ENCODE results near the gene SCN3B. TPM values are rescaled to one million over a fixed set of nuclear protein-coding genes. Genes with fewer than 3 reads are reported as not detected.

SCN3B gene, protein sequence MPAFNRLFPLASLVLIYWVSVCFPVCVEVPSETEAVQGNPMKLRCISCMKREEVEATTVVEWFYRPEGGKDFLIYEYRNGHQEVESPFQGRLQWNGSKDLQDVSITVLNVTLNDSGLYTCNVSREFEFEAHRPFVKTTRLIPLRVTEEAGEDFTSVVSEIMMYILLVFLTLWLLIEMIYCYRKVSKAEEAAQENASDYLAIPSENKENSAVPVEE
- total RNA-seq (2021) = 0.37 to 0.79 TPM (median 0.71 TPM) in 3 replicates
- percentile 19 among the genes with signal in this experiment for Bru-seq, nascent RNA
- long read RNA-seq, experiment 1, full-length matches to known transcripts = 1 of 2 reads
- long read RNA-seq, experiment 1, partial matches to known transcripts = 0 of 2 reads
- long read RNA-seq, experiment 1, other reads (novel, unspliced or antisense) = 1 of 2 reads
- long read RNA-seq, experiment 2 = 0 reads
- long read RNA-seq, experiment 3, partial matches to known transcripts = 1 of 1 reads
- long read RNA-seq, experiment 3, other reads (novel, unspliced or antisense) = 0 of 1 reads

DNA sequence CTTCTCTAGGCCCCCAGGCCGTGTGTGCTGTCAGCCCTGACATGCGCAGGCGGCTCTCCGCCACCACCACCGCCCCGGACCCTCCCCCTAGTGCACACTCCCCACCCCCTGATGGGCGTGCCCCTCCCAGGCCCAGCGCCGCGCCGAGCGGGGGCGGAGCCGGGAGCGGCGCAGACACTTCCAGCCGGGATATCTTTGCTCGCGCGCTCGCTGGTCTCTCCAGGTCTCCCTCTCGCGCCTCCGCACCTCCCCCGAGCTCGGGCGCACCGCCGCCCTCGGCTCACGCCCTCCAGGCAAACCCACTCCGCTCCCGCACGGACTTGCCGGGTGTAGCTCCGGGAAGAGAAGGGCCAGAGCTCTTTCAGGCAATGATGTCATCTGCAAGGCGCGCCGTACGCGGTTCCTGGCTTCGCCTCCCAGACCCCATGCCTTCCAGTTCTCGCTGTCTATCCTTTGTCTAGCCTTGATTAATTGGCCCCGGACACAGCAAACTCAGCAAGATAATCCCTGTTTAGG lies at the start of gene SCN3B:
Gene SCN3B, minus strand, starts transcription at position 59 of the 516 bp plus-strand sequence. CDS start 823 bp downstream, outside the sequence.
- Mint-ChIP-seq H3K4me1 (peaks cover 14% of the 10 kb centered on the region), H3K27ac (no peak within 1 kb of the TSS), H3K27me3 (ENCODE audit: low read depth) (peaks cover 49% of the 10 kb centered on the region), H3K9me3 (no peaks in the 10 kb centered on the region), H3K36me3 (no peaks in the 10 kb centered on the region), H3K4me3 (peak within 1 kb of the TSS; percentile 76)
- ATAC-seq (peak; percentile 87), DNase-seq (ENCODE audit: low spot score) (peak; percentile 79)
- TF ChIP-seq HMGXB4 (CRISPR knock-in tag; IDR thresholded peaks at IDR 0.05) = peak; percentile 51; the same call in 1 of the 2 replicates
- no peak for TF ChIP-seq MXD4 (CRISPR knock-in tag; IDR thresholded peaks at IDR 0.05; ENCODE audit: borderline replicate concordance)
- TF ChIP-seq, protein P1, sequence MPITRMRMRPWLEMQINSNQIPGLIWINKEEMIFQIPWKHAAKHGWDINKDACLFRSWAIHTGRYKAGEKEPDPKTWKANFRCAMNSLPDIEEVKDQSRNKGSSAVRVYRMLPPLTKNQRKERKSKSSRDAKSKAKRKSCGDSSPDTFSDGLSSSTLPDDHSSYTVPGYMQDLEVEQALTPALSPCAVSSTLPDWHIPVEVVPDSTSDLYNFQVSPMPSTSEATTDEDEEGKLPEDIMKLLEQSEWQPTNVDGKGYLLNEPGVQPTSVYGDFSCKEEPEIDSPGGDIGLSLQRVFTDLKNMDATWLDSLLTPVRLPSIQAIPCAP (CRISPR knock-in tag; IDR thresholded peaks at IDR 0.05) = no peak
- no peak for TF ChIP-seq SMAD4 (CRISPR knock-in tag; IDR thresholded peaks at IDR 0.05)
- peak; percentile 71; the same call in 1 of the 2 replicates for TF ChIP-seq E2F5 (CRISPR knock-in tag; IDR thresholded peaks at IDR 0.05)
- 0 out of 2 replicates have a peak, but pooled peaks have one; percentile 49 for TF ChIP-seq MYBL2 (CRISPR knock-in tag; IDR thresholded peaks at IDR 0.05)
- no peak for TF ChIP-seq ZNF219 (CRISPR knock-in tag; IDR thresholded peaks at IDR 0.05; ENCODE audit: borderline replicate concordance)
- no peak for TF ChIP-seq ZNF281 (CRISPR knock-in tag; IDR thresholded peaks at IDR 0.05)
- TF ChIP-seq FOXJ3 (CRISPR knock-in tag; IDR thresholded peaks at IDR 0.05; ENCODE audit: borderline replicate concordance) = no peak
- 0 out of 2 replicates have a peak, but pooled peaks have one; percentile 27 for TF ChIP-seq JUN (CRISPR knock-in tag; IDR thresholded peaks at IDR 0.05)
- TF ChIP-seq SP1 (CRISPR knock-in tag; conservative IDR thresholded peaks at IDR 0.05) = peak; percentile 82
- TF ChIP-seq, protein P2, sequence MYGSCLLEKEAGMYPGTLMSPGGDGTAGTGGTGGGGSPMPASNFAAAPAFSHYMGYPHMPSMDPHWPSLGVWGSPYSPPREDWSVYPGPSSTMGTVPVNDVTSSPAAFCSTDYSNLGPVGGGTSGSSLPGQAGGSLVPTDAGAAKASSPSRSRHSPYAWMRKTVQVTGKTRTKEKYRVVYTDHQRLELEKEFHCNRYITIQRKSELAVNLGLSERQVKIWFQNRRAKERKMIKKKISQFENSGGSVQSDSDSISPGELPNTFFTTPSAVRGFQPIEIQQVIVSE (CRISPR knock-in tag; IDR thresholded peaks at IDR 0.05; ENCODE audit: borderline replicate concordance) = no peak
- TF ChIP-seq NFYB (CRISPR knock-in tag; conservative IDR thresholded peaks at IDR 0.05; ENCODE audit: low read depth) = peak; percentile 32; the same call in 1 of the 2 replicates
- no peak for TF ChIP-seq ATF3 (CRISPR knock-in tag; conservative IDR thresholded peaks at IDR 0.05)
- TF ChIP-seq CREM (CRISPR knock-in tag; IDR thresholded peaks at IDR 0.05) = 0 out of 2 replicates have a peak, but pooled peaks have one; percentile 55
- TF ChIP-seq ZBTB43 (CRISPR knock-in tag; IDR thresholded peaks at IDR 0.05) = 0 out of 2 replicates have a peak, but pooled peaks have one; percentile 36
- peak; percentile 45; the same call in 1 of the 2 replicates for TF ChIP-seq FOXK1 (CRISPR knock-in tag; IDR thresholded peaks at IDR 0.05)
- ChIA-PET CTCF (interaction anchor here (0.7 to 3.1 kb wide), 16 partner anchors 11 to 535 kb away, joined by 3 to 42 read pairs (median 5); no protein-coding TSS in a partner anchor), POLR2A (interaction anchor here (1.4 kb wide), 1 partner anchor 17 kb away, joined by 3 read pairs; no protein-coding TSS in a partner anchor)
